Forelimb muscle (tissue), 1 donor: Measurements from ENCODE around the gene KCNQ1. TPM values are rescaled to one million over a fixed set of nuclear protein-coding genes. Genes with fewer than 3 reads are reported as not detected.

Experiments used
- DNase-seq: peaks from one replicate; pipeline ENCODE4 v3.0.0-alpha.2; 2013; ENCODE audit warnings: low read depth
- polyA plus RNA-seq: library from polyadenylated mRNA; unstranded; fragments of 120-200 nt; gene quantifications from one replicate; pipeline ENCODE4 v1.2.1, GENCODE V29; 2013; ENCODE audit not compliant: insufficient read length

The KCNQ1 gene
- polyA plus RNA-seq, 1 donor, result 2.1 TPM

GRCh38 chr11:2730272-2731129, 285.7 kb downstream of the KCNQ1 start:
- DNase-seq, result no peak

- DNase-seq, result no peak
Observed at GRCh38 chr11:2731130-2732125, 286.6 kb downstream of the KCNQ1 start.

DNA sequence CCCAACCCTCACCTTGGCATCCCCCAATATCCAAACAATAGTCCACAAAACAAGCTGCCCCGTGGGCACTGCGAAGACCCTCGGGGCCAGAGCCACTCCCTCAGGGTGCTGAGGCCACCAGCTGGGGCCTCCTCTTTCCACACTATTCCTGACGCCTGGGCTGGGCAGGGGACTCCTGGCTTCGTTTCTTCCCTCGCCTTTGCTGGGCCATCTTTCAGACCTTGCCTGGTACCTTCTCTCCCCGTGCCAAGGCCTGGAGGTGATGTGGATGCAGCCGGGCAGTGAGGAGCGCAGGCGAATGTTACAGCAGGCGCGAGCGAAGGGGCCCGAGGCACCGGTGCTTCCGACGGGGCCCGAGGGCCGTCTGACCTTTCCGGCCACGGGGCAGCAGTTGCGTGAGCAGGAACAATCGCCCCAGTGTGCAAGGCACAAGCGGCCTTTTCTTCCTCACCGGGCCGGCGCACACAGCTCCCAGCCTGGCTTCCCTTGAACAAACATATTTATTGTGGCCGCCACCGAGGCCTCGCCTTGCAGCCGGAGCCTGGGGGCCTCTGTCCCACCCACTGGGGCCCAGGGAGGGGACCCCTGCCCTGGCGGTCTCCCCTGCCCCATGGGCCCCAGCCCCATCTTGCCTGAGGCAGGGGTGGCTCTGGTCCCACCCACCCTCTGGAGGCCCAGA, 287.6 kb downstream of the KCNQ1 start:
- no peak for DNase-seq

- no peak for DNase-seq
Observed at GRCh38 chr11:2732940-2733628, 288.3 kb downstream of the KCNQ1 start.

- DNase-seq, result no peak
Observed at GRCh38 chr11:2734181-2735052, 289.6 kb downstream of the KCNQ1 start.

GRCh38 chr11:2735053-2735589, 290.3 kb downstream of the KCNQ1 start:
- no peak for DNase-seq

DNA sequence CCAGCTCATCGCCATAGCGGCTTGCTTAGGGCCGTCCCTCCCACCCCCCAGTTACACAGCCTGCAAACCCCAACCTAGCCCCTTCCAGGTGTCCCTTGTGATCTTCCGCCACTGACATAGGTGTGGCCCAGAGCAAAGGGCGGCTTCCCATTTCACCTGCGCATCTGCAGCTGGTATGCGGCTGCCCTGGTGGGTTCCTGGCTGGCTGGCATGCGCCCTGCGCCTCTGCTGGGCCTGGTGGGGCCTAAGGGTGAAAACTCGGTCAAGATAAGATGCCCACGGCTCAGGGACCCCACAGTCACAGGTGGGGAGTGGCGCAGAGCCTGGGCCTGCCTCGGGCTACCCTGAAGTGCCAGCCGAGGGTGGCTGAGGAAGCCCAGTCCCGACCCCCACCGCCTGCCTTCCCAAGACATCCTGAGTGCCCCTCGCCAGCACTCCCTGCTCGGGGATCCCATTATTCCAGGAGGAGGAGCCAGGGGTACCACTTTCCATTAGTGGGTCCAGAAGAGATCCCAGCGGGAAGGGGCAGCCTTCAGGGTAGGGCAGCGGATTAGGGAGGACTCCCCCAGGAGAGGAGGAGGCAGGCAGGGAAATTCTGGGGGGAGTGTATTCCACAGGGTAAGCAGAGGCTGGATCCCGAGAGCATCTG, 291.9 kb downstream of the KCNQ1 start:
- no peak for DNase-seq

DNA sequence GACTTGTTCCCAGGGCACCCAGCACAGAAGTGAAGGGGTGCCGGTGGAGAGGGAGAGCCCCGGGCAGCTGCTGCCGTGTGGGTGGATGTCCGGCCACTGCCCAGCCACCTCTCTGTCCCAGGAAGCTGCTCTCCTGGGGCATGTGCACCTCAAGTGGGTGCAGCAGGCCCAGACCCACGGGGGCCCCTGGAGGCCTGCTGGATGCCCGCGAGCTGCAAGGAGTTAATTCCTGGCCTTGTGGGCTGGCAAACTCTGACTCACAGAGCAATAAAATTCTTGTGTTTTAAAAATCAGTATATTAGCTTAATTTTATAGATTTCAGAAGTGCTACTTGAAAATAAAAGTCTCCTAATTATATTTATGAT, 292.4 kb downstream of the KCNQ1 start:
- no peak for DNase-seq

GRCh38 chr11:2737866-2738265, 293.1 kb downstream of the KCNQ1 start:
- no peak for DNase-seq

- no peak for DNase-seq
Observed at GRCh38 chr11:2738551-2739431, 294.0 kb downstream of the KCNQ1 start.

DNA sequence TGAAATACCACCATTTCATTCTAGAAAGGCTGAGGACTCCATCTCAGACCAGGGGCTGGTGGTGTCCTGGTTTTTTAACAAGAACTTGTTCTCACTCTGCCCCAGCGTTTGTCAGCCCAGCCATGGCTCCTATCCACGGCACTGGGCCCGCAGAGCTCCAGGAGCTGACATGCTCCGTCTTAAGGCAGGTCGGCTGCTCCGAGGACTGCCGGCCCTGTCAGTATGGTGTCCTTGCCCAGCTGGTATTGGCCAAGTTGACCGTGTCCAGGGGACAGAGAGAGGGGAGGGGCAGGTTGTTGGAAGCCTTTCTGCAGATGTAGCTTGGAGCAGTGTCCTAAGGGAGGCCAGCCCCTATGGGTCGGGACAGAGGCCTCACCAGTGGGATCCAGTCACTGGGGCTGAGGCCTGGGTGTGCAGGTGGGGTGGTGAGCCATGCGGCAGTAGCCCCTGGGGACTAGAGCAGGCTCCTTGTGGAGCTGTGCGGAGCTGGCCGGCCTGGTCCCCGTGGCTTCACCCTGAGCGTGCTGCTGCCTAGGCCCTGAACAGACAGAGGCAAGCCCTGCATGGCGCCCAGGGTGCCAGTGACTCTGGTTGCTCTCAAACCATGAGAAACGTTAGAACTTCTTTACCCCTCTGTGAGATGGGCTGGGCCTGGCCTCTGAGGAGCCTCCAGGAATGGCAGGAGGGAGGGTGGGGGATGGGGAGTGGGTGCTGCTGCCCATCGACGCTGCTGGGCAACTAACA, 294.9 kb downstream of the KCNQ1 start:
- no peak for DNase-seq

DNA sequence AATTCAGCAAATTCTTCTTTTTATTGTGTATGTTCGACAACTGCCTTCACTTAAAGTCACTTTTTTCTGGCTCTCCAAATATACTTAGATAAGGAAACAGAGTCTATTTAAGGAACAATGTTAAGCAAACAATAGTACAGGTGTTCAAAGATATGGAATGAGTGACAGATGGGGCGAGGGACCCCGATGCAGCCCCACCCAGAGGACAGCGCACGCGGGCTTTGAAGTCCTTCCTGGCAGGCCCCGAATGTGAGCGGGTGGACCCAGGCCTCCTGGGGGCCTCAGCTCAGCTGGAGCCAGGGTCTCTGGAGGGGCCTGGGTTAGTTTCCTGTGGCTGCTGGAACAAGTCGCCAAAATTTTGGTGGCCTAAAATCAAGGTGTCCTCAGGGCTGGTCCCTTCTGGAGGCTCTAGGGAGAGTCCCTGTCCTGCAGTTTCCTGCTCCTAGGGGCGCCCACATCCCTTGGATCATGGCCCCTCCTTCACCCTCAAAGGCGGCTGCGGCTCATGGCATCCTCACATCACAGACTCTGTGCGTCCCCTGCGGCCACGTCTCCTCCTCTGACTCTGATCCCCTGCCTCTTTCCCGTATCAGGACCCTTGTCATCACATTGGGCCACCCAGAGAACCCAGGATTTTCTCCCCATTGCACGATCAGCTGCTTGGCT, 295.6 kb downstream of the KCNQ1 start:
- no peak for DNase-seq

GRCh38 chr11:2741006-2741376, 296.2 kb downstream of the KCNQ1 start:
- no peak for DNase-seq

DNA sequence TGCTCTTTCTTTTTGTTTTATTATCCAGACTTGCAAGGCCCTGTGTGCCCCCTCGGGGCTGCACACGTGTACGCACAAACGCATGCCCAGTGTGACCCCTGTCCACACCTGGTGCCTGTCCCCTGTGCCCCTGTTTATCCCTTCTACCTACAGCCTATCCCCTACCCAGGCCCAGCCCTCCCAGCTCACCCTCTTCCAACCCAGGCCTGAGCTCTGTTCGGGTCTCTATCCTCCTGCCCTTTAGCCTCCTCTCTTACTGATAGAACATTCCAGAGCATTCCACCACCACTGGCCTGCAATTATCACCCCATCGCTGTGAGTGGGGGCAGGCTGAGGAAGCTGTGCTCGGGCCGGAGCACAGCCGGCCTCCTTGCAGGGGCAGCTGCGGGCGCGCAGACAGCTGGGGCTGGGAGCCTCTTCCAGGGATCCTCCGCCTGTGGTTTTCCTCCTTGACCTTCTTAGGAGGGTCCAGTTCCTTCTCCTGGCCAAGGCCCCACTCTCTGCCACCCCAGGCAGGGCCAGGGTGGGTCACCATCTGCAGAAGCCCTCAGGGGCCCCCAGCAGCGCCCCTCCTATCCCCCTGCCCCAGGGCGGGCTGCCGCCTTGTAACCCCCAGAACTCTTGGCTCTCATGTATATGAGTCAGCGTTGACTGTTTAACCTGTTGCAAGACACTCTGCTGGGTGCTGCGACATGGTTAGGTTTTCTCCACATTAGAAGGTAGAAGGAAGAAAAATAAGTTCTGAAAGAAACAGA, 296.7 kb downstream of the KCNQ1 start:
- no peak for DNase-seq

DNA sequence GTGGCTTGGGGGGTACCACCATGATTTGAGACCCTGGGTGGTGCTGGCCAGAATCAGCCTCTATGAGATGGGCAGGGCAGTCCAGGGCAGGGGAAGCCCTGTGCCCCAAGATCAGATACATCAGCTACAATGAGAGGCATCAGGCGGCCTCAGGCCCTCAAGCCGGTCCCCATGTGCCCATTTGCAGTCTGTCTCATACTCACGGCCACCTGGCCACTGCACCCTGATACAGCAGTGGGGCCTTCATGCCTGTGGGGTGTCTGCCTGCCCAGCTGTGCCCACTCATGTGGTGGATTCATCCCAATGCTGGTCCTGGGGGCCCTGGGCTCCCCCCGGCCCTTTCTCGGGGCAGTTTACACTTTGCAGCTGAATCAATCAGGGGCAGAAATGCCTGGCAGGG, 297.4 kb downstream of the KCNQ1 start:
- no peak for DNase-seq

DNA sequence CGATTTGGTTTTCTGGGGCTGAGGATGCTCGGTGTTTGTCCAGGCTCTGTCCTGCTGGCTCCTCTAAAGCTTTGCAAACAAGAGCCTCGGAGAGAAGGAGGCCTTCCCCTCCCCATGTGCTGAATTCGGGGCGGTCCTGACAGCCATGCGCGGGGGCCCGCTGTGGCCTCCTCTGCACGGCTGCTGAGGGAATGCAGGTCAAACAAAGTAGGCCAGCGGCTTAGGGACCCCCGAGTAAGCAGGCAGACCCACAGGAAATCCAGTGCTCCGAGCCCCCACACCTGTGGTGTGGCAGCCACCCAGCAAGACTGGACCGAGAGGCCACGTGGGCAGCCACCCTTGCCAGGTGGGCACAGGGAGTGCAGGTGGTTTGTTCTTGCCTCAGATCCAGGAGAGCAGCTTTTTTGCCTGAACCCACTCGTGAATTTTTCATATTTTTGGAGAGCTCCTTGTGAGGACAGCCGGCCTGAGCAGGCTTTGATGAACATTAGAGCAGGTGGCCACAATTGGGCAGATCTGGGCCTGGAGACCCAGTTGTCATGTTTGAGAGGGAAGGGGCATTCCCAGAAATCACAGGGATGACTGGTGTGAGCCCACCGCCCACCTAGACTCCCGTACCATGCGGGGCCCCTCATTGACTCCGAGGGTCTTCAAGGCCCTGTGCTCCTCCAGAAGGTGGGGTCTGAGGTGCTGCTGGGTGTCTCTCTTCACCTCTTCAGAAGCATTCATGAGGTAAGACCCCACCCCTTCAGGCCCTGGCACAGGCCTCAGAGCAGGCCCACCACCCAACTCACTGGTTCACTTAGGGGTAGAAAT, 298.0 kb downstream of the KCNQ1 start:
- no peak for DNase-seq
